Measurements from ENCODE around the gene ZNF512. TPM values are rescaled to one million over a fixed set of nuclear protein-coding genes. Genes with fewer than 3 reads are reported as not detected.
"Not testable (repeated sequence)": the region's sequence is repeated elsewhere in the genome, so short reads cannot be mapped to it uniquely, and the experiment has no call there.

ZNF512 gene
- total and polyA plus RNA-seq, 4 donors, result 10.5 to 64.9 (median 18.6) TPM

GRCh38 chr2:27627963-27628766 is 45.3 kb downstream of the ZNF512 start:
- H3K4me3 ChIP-seq, result peak overlapping the region; percentile 77
- DNase-seq (peak in 1 of 3 donors; percentile 23), ATAC-seq (ENCODE audit: insufficient read depth, low FRiP score) (peak; percentile 42)
- no peak for TF ChIP-seq CTCF (IDR thresholded peaks at IDR 0.05; ENCODE audit: control extremely low read depth, extremely low read depth)
- no peaks in the 10 kb centered on the region for H3K9me3 ChIP-seq (ENCODE audit: control insufficient read depth in 4 of 4, insufficient read depth in 3 of 4, low read length in 3 of 4)
- peaks cover 0 to 11% (median 7%) of the 10 kb centered on the region in 5 donors for H3K4me1 ChIP-seq (ENCODE audit: control insufficient read depth in 5 of 5, insufficient read depth in 5 of 5, low read length in 5 of 5)
- H3K9ac ChIP-seq (ENCODE audit: insufficient read depth in 1 of 2, low read length in 2 of 2), result peak overlapping the region; percentile 65 to 88
- WGBS, 2 donors, result 3 to 4% methylated on average over 20 to 21 of the region's 21 CpGs
- no peaks in the 10 kb centered on the region for H3K27me3 ChIP-seq (ENCODE audit: control insufficient read depth in 3 of 3, insufficient read depth in 3 of 3, low read length in 2 of 3)
- peak overlapping the region; percentile 65 to 76 for H3K27ac ChIP-seq (ENCODE audit: low read depth in 1 of 2, low read length in 1 of 2)
- peaks cover 2 to 20% (median 14%) of the 10 kb centered on the region in 4 donors for H3K36me3 ChIP-seq (ENCODE audit: control insufficient read depth in 4 of 4, insufficient read depth in 4 of 4, low read length in 4 of 4)

GRCh38 chr2:27628767-27629709 is 46.2 kb downstream of the ZNF512 start, which contains the start of the genes CCDC121 and GPN1:
CCDC121 (minus strand) TSS chr2:27629012; CDS start chr2:27627799, 1,213 bp downstream.
GPN1 (plus strand) TSS chr2:27629050; CDS start chr2:27629059, 9 bp downstream.
- peaks cover 0 to 11% (median 7%) of the 10 kb centered on the region in 5 donors for H3K4me1 ChIP-seq (ENCODE audit: control insufficient read depth in 5 of 5, insufficient read depth in 5 of 5, low read length in 5 of 5)
- peaks cover 2 to 16% (median 13%) of the 10 kb centered on the region in 4 donors for H3K36me3 ChIP-seq (ENCODE audit: control insufficient read depth in 4 of 4, insufficient read depth in 4 of 4, low read length in 4 of 4)
- TF ChIP-seq CTCF (IDR thresholded peaks at IDR 0.05; ENCODE audit: control extremely low read depth, extremely low read depth), result no peak
- H3K27me3 ChIP-seq (ENCODE audit: control insufficient read depth in 3 of 3, insufficient read depth in 3 of 3, low read length in 2 of 3), result no peaks in the 10 kb centered on the region
- DNase-seq (peak; percentile 84 to 88 (median 88)), ATAC-seq (ENCODE audit: insufficient read depth, low FRiP score) (peak; percentile 95)
- H3K4me3 ChIP-seq, result peak within 1 kb of the TSS; percentile 77
- WGBS, 2 donors, result 1% methylated on average over 44 of the region's 44 CpGs
- H3K9ac ChIP-seq (ENCODE audit: insufficient read depth in 1 of 2, low read length in 2 of 2), result peak within 1 kb of the TSS; percentile 65 to 88
- no peaks in the 10 kb centered on the region for H3K9me3 ChIP-seq (ENCODE audit: control insufficient read depth in 4 of 4, insufficient read depth in 3 of 4, low read length in 3 of 4)
- peak within 1 kb of the TSS; percentile 65 to 76 for H3K27ac ChIP-seq (ENCODE audit: low read depth in 1 of 2, low read length in 1 of 2)

GRCh38 chr2:27630257-27630656 is 47.4 kb downstream of the ZNF512 start:
- not testable (repeated sequence) for ATAC-seq (ENCODE audit: insufficient read depth, low FRiP score); H3K9ac ChIP-seq (ENCODE audit: insufficient read depth in 1 of 2, low read length in 2 of 2); H3K4me3 ChIP-seq; H3K9me3 ChIP-seq (ENCODE audit: control insufficient read depth in 4 of 4, insufficient read depth in 3 of 4, low read length in 3 of 4); DNase-seq; H3K27ac ChIP-seq (ENCODE audit: low read depth in 1 of 2, low read length in 1 of 2); H3K27me3 ChIP-seq (ENCODE audit: control insufficient read depth in 3 of 3, insufficient read depth in 3 of 3, low read length in 2 of 3)
- peaks cover 10 to 23% (median 20%) of the 10 kb centered on the region in 4 donors for H3K36me3 ChIP-seq (ENCODE audit: control insufficient read depth in 4 of 4, insufficient read depth in 4 of 4, low read length in 4 of 4)
- WGBS, 2 donors, result 95 to 98% methylated on average over 2 of the region's 2 CpGs
- peaks cover 0 to 11% (median 7%) of the 10 kb centered on the region in 5 donors for H3K4me1 ChIP-seq (ENCODE audit: control insufficient read depth in 5 of 5, insufficient read depth in 5 of 5, low read length in 5 of 5)

Measured in lung (tissue), 12 donors.